ENCODE data around the gene OR4E2.
"Not testable (repeated sequence)": the region's sequence is repeated elsewhere in the genome, so short reads cannot be mapped to it uniquely, and the experiment has no call there.

OR4E2 gene

DNA sequence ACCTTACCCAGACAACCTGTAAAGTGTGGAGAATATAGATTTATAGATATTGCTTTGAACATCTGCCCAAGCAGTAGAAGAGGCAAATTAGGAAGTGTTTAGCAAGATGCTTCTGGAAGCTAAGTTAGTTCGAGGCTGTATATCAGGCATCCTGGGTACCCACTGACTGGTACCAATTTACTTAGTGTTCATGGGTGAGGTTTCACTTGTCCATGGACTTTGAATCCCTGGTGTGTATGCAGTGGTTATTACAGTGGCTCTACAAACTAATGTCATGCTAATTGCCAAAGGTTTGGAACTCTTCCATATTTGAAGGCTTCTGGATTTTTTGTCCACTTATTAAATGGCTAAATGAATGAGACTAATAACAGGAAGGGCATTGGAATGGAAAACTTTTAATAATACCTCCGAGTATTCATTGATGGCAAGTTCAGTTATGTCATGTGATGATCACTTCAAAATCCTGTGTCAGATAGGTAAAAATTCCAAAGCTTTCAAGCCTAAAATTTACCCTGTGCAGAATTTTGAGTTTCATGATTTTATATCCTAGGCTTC is at the start of gene OR4E2:
Gene OR4E2, plus strand, starts transcription at position 505 of the 555 bp plus-strand sequence. CDS start 11,248 bp downstream, outside the sequence.
- no peak for DNase-seq

GRCh38 chr14:21612324-21612723 is 41.3 kb upstream of the OR4E2 start:
- no peak for DNase-seq

- DNase-seq: no peak
Measured at GRCh38 chr14:21614240-21614639, 39.4 kb upstream of the OR4E2 start.

DNA sequence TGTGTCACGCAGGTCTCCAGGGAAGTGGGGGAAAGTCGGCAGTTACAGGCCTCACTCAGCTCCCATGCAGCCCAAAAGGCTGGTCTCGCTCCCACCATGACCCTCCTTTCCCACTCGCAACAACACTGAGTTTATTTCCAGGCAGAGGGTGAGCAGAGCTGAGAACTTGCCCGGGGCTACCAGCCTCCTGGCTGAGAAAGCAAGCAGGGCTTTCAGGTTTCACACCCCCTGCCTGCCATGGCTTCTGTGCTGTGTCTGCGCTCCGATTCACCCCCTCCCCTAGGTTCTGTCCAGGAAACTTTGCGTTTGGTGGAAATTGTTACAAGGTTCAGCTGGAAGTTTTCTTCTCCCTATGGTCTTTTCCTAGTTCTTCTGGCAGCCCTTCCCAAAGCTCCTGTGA is 36.0 kb upstream of the OR4E2 start:
- no peak for DNase-seq

DNA sequence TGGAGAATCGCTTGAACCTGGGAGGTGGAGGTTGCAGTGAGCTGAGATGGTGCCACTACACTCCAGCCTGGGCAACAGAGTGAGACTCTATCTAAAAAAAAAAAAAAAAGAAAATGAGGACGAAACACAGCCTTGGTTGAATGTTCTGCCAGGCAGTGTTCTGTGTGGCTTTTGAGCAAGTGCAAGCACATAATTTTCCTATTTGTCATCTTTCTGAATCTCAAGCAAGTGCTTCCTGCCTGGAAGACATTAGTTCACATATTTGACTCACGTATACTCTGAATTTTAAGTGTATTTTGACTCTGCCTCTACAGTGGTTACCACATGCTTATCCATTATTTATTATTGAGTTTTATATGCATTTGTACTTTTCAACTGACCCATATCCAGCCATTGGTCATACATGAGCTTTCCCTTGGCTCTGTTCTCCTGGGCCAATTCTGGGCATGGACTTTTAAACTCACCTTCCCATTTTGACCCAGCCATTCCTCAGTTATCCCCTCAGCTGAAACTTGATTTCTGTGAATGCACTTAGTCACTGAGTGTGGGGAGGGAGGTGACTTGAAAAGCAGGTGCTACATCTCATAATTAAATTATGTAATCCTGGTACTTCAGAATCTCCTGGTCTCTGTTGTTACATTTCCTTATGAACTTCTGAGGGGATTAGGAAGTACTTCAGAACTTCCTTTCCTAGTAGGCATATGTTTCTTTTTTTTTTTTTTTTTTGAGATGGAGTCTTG is 27.0 kb upstream of the OR4E2 start:
- DNase-seq: no peak

- DNase-seq: not testable (repeated sequence)
Measured at GRCh38 chr14:21630503-21630902, 23.1 kb upstream of the OR4E2 start.

GRCh38 chr14:21631084-21631483 is 22.6 kb upstream of the OR4E2 start:
- no peak for DNase-seq

- no peak for DNase-seq
Measured at GRCh38 chr14:21634840-21635239, 18.8 kb upstream of the OR4E2 start, which contains the start of gene OR10G2. Gene OR10G2 (minus strand): TSS chr14:21634940. CDS start chr14:21634842, 98 bp downstream.

GRCh38 chr14:21642683-21643082 is 11.0 kb upstream of the OR4E2 start:
- no peak for DNase-seq

DNA sequence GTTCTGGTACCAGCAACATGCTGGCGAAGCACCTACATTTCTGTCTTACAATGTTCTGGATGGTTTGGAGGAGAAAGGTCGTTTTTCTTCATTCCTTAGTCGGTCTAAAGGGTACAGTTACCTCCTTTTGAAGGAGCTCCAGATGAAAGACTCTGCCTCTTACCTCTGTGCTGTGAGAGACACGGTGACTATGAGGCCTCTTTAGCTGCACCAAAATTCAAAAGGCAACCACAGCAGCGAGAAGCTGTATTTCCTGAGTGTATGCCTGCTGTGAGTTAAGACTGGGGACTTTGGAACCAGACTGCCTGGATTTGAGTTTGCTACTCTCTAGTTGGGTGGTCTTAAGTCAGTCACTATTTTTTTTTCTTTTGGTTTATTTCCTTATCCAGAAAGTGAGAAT is 10.2 kb upstream of the OR4E2 start:
- no peak for DNase-seq

DNA sequence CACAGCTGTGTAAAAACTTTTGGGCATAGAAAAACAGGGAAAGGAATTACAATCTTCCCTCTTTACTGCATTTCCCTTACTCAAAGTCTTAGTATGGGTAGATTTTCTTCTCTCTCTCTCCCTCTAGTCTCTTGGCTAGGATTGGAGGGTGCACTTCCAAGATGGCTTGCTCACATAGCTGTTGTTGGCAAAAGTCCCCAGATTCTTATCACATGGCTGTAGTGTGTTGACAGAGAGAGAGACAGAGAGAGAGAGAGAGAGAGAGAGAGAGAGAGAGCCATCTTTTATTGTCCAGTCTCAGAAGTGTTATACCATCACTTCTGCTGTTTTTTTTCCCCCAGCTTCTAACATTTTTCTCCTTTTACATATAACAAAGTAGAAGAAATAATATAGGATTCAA is 6.3 kb upstream of the OR4E2 start:
- no peak for DNase-seq

DNA sequence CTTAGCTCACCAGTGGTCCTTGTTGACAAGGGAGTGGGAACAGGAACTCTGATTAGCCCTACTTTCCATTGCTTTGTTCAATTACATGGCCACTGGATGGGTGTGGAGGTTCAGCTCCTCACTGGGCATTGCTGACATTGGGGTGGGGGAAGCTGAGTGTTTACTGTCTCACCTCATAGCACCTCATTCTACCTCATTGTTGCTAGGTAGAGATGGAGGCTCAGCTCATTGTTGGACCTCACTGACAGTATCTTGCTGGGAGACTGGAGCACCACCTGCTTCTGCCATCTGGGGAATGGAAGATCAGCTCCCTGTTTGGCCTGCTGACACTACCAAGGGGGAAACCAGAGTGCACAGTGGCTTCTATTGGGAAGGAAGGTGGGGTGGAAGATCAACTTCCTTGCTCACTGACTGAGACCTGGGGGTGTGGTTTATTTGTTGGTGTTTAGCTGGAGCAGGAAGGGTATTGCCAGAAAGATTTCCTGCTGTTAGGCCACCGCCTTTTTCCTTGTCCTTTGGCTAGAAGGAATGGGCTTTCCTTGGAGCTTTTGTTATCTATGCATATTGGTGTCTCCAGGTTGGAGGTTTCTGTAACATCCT is 1.3 kb upstream of the OR4E2 start:
- no peak for DNase-seq

DNA sequence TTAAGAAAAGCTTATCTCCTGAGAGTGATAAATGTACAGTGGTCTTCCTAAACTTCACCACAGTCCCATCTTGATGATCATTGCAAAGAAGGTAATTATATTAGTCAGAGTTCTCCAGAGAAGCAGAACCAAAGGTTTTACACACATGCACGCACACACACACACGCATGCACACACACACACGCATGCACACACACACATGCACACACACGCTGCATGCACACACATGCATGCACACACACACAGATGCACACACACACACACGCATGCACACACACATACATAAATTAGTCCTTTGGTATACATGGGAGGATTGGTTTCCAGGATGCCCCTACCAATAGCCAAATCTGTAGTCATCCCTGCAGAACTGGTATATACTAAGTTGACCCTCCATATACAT is 580 bp downstream of the OR4E2 start:
- no peak for DNase-seq

DNA sequence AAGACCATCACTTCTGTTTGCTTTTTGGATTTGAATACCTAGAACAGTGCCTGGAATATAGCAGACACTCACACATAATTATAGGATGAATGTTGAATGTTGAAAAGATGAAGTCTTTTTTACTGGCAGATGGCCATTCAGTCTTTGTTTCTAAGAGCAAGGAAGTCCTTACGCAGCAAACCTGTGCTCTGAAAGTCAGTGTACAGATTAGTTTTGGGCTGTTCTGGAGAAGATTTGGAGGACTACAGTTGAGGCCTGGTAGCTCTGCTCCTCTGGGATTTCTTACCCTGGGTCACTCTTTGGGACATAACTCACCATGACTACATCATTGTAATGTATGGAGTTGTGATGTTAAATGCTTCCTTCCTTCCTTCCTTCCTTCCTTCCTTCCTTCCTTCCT is 3.3 kb downstream of the OR4E2 start:
- no peak for DNase-seq

DNA sequence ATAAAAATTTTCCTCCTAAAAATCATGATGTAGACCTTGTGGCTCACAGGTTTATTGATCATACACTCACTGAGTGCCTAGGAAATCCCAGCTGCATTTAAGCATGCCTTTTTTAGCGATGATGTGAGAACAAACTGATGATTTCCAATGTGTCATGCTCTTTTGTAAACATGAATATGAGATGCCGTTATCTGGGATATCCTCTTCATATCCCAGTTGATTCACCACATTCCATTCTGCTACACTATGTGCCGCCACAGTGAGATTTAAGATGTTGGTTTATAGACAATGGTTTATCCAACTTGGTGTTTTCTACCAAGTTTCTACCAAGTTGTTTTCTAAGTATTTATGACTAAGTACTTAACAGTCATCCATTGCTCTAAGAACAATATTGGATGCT is 14.7 kb downstream of the OR4E2 start:
- no peak for DNase-seq

DNA sequence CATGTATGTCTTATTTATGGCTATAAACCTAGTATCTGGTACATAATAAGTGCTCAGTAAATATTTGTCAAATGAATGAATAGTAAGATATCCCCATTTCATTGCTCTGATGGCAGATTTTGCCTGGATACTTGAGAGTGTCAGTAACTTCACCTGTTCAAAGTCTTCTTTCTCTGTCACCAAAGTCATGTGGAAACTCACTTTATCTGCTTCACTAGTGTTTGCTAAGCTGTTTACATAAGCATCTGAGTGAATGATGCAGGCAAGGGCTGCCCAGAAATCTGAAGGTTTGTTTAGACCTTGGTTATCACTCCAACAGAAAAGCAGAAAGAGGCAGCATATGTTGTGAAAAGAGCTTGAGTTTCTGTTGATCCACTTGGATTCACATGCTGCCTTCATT is 15.6 kb downstream of the OR4E2 start:
- DNase-seq: no peak

- DNase-seq: no peak
Measured at GRCh38 chr14:21671371-21671770, 17.7 kb downstream of the OR4E2 start.

DNA sequence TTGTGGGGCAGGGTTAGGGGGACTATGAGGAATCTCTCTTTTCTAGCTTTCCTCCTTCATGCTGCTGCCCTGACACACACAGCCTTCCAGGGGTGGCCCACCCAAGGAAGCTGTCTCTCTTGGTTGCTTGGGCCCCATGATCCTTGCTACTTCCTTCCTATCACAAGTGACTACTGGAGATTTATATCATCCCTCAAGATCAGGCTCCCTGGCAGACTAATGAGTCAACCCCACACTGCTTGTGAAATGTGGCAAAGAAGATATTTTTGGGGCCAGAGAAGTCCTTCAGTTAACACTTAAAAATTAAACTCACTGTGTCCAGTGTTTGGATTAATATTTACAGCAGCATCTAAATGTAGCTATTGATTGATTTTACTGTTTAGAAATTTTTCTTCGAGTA is 18.5 kb downstream of the OR4E2 start:
- DNase-seq: no peak

- no peak for DNase-seq
Measured at GRCh38 chr14:21673718-21674117, 20.1 kb downstream of the OR4E2 start, which contains the start of gene OR4E1. Gene OR4E1 (minus strand): TSS chr14:21673818. CDS start chr14:21670935, 2,883 bp downstream.

GRCh38 chr14:21675566-21675965 is 21.9 kb downstream of the OR4E2 start:
- DNase-seq: no peak

- no peak for DNase-seq
Measured at GRCh38 chr14:21680072-21680471, 26.4 kb downstream of the OR4E2 start.

- DNase-seq: no peak
Measured at GRCh38 chr14:21686468-21686867, 32.8 kb downstream of the OR4E2 start.

DNA sequence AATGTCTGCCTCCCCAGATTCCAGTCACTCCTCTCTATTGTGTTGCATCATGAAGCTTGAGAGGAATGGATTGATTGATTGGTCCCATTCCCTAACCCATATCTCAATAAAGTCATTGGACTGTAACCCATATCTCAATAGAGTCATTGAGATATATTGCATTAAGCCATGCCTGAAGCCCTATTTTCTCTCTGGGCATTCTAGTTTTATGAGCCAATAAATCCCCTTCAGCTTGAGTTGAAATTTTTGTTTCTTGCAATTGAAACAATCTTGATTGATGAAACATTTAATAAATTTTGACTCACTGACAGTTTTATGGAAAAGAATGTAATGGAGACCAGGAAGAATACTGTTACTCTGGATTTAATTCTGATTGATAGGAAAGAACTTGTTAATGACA is 40.8 kb downstream of the OR4E2 start:
- DNase-seq: no peak

- DNase-seq: not testable (repeated sequence)
Measured at GRCh38 chr14:21697662-21698061, 44.0 kb downstream of the OR4E2 start.
